NCI-H2227 treated with DMSO at 0.1 percent for 48 hours (cell line): ENCODE measurements around the gene OR7G2.
"Not testable (repeated sequence)": the region's sequence is repeated elsewhere in the genome, so short reads cannot be mapped to it uniquely, and the experiment has no call there.

Experiments used
- DNase-seq: peaks from one replicate; lab custom pipeline; 2025; lab: John Stamatoyannopoulos, UW

Gene OR7G2

GRCh38 chr19:9073806-9074205 is 33.5 kb downstream of the OR7G2 start:
- no peak for DNase-seq

DNA sequence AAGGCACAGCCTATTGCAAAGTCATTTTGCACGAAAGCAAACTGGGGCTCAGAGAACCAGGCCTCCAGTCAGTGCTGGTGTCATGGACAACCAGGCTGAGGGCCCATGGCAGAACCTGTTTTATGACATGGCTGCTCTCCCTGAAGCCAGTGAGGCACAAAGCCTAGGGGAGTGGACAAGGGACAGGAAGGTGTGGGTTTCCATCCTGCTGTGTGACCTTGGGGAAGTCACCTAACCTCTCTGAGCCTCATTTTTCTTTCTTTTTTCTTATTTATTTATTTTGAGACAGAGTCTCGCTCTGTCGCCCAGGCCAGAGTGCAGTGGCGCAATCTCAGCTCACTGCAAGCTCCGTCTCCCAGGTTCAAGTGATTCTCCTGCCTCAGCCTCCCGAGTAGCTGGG is 35.6 kb downstream of the OR7G2 start:
- not testable (repeated sequence) for DNase-seq

GRCh38 chr19:9070066-9070465 is 37.2 kb downstream of the OR7G2 start:
- no peak for DNase-seq

GRCh38 chr19:9065457-9066014 is 41.7 kb downstream of the OR7G2 start:
- DNase-seq: no peak

DNA sequence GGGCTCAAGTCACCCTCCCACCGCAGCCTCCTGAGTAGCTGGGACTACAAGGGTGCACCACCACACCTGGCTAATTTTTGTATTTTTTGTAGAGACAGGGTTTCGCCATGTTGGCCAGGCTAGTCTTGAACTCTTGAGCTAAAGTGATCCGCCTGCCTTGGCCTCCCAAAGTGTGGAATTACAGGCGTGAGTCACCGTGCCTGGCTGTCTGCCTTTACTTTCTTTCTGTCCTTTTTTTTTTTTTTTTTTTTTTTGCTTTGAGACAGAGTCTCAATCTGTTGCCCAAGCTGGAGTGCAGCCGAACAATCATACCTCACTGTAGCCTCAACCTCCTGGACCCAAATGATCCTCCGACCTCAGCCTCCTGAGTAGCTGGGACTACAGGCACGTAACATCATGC is 45.4 kb downstream of the OR7G2 start:
- no peak for DNase-seq

DNA sequence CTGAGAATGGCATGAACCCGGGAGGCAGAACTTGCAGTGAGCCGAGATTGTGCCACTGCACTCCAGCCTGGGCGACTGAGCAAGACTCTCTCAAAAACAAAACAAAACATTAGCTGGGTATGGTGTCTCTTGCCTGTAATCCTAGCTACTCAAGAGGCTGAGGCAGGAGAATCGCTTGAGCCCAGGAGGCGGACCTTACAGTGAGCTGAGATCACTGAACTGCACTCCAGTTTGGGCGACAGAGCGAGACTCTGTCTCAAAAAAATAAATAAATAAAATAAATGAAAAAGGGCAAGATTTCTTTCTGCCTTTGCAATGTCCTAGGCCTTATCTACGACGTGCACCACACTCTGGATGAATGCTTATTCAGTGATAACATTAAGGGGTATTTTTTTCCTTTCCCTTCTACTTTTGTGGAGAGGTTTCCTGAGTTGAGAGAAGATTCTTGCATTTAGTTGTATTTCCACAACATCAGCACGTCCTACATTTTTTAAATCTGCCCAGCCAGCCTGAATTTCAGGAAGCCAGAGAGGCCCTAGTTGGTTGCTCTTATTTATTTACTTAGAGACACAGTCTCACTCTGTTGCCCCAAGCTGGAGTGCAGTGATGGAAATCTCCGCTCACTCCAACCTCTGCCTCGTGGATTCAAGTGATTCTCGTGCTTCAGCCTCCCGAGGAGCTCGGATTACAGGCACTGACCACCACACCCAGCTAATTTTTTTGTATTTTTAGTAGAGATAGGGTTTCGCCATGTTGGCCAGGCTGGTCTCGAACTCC is 46.5 kb downstream of the OR7G2 start:
- no peak for DNase-seq

- peak; percentile 9 for DNase-seq
These were observed 48.2 kb downstream of the OR7G2 start for GRCh38 chr19:9058905-9059667.

DNA sequence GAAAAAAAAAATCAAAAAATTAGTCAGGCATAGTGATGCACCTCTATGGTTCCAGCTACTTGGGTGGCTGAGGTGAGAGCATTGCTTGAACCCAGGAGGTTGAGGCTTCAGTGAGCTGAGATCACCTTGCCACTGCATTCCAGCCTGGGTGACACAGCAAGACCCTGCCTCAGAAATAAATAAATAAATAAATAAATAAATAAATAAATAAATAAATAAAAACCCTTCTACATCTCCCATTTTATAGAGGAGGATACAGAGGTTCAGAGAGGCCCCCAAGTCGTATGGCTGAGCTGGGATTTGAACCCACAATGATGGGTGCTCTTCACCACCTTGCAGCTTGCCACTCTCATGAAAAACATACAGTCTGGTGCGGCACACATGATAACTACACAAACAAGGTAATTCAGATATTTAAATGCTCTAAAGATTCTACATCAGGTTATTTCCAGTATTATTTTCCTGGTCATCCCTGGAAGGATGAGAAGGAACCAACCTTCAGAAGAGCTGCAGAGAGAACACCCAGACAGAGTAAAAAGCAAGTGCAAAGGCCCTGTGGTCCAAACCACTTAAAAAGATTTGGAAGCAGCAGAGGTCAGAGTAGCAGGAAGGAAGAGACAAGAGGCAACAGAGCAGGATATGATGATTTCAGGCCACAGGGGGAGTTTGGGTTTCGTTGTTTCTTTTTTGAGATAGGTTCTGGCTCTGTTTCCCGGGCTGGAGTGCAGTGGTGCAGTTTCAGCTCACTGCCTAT is 49.6 kb downstream of the OR7G2 start:
- DNase-seq: no peak

GRCh38 chr19:9056131-9056530 is 51.1 kb downstream of the OR7G2 start:
- DNase-seq: not testable (repeated sequence)

- DNase-seq: no peak
These were observed 52.5 kb downstream of the OR7G2 start for GRCh38 chr19:9054765-9055164.

GRCh38 chr19:9054207-9054606 is 53.1 kb downstream of the OR7G2 start:
- DNase-seq: no peak

DNA sequence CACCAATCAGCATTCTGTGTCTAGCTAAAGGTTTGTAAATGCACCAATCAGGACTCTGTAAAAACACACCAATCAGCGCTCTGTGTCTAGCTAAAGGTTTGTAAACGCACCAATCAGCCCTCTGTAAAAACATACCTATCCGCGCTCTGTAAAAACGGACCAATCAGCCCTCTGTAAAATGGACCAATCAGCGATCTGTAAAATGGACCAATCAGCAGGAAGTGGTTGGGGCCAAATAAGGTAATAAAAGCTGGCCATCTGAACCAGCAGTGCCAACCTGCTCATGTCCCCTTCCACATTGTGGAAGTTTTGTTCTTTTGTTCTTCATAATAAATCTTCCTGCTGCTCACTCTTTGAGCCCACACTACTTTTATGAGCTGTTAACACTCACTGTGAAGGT is 53.6 kb downstream of the OR7G2 start:
- DNase-seq: not testable (repeated sequence)

DNA sequence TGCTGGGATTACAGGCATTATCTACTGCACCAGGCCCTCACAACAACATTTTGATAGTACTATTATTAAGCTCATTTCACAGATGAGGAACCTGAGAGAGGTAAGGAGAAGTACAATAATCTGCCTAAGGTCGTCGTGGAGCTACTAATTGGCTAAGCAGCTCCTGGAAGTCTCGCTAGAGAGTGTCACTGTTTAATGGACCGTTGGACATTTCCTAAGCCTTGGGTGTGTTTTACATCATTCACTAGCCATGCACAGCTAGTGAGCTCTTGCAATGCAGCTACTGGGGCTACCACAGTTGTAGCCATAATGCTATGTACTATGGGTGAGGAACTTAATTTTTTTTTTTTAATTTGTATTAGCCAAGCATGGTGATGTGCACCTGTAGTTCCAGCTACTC is 54.4 kb downstream of the OR7G2 start:
- DNase-seq: no peak
